CD4-positive, alpha-beta T cell treated with Interleukin-6 for 4 hours (primary cell): ENCODE results near the gene OSBPL7.

ENCODE experiments used
- DNase-seq: peaks from one replicate; pipeline ENCODE4 v3.0.0-alpha.2; 2020; ENCODE audit warnings: mixed read lengths

The OSBPL7 gene, protein sequence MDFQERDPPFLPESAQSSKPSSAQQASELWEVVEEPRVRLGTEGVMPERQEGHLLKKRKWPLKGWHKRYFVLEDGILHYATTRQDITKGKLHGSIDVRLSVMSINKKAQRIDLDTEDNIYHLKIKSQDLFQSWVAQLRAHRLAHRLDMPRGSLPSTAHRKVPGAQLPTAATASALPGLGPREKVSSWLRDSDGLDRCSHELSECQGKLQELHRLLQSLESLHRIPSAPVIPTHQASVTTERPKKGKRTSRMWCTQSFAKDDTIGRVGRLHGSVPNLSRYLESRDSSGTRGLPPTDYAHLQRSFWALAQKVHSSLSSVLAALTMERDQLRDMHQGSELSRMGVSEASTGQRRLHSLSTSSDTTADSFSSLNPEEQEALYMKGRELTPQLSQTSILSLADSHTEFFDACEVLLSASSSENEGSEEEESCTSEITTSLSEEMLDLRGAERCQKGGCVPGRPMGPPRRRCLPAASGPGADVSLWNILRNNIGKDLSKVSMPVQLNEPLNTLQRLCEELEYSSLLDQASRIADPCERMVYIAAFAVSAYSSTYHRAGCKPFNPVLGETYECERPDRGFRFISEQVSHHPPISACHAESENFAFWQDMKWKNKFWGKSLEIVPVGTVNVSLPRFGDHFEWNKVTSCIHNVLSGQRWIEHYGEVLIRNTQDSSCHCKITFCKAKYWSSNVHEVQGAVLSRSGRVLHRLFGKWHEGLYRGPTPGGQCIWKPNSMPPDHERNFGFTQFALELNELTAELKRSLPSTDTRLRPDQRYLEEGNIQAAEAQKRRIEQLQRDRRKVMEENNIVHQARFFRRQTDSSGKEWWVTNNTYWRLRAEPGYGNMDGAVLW

GRCh38 chr17:47821424-47822391 is at the start of gene OSBPL7:
Gene OSBPL7 (minus strand): TSS chr17:47821794. CDS start chr17:47820278, 1,516 bp downstream.
- peak; percentile 89 for DNase-seq

- no peak for DNase-seq
These were observed 49.5 kb upstream of the OSBPL7 start for GRCh38 chr17:47871048-47871447.

DNA sequence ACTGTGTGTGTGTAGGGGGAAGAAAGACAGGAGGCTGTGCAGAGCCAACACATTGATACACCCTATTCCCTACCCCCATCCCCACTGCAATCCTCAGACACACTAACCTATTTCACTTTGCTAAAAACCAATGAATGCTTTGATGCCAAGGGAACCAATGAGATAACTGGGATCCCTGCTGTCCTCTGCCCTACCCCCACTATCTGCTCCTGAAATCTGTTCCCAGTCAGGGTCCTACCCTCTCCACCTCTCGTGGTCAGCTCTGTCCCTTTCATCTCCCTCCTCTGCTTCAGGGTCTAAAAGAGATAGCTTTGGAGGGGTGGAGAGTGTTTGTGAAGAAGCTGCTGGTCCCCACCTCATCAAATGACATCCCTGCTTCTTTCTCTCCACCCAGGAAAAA is 48.5 kb upstream of the OSBPL7 start:
- DNase-seq, result no peak

- DNase-seq, result no peak
These were observed 47.5 kb upstream of the OSBPL7 start for GRCh38 chr17:47869114-47869513.

DNA sequence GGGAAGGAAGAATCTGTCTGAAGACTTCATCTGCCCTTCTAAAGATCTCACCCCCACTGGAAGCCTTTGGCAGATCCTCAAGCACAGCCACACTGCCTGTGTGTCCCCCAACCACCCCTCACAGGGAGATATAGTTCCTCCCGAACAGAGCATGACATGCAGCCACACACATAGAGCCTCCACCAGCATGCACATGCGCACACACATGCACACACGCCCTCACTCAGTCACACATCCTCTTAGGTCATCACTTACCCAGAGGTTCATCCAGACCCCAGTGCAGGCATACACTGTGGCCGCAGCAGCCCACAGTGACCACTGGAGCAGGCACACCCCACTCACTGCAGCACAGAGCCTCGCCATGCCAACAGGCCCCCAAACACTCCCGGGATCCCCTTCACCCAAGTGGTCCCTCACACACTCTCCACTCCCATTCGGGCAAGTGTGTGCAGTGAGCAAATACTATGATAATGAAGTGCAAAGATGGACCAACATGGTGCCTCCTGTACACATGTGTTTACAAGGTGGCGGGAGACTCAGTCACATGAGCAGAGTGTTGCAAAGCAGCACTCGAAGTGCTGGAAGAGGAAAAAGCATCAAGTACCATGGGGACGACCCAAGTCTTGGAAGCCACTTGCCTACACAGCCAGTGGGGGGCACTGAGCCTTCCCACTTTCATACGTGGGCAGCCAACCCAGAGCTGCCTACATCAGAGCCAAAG is 46.4 kb upstream of the OSBPL7 start:
- DNase-seq, result no peak

DNA sequence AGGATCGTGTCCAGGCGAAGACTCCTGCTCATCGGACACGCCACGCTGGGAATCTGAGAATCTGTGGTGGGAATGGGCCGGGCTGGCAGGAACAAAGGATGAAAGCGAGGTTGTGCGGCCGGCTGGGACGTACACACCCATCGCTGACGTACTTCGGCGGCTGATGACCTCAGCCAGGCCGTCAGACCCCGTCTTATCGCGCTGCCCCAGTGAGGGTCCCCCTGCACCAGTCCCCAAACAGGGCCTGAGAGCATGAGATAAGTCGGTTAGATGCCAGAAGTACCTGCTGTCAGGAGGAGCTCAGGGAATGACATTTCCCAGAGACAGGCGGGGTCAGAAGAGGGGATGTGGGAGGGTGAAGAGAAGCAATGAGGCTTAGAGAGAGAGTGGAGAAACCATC is 45.3 kb upstream of the OSBPL7 start:
- DNase-seq, result no peak

DNA sequence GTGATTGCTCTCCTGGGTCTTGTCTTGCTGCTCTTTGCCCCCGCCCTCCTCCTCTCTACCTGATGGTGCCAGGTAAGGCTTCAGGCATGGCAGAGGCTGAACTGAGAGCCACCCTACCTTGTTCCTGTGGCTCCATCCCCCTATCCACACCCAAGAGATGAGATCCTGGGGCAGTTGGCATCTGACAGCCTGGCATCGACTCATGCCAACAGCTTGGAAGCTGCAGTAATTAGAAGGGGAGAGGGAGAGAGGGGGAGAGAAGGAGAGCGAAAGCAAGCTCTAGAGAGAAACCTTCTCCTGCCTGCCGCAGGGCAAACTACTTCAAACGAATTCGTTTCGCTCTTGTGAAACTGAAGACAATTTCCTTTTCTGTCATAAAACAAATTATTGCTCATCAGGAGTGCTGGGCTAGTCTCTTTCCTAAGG is 43.2 kb upstream of the OSBPL7 start:
- no peak for DNase-seq

DNA sequence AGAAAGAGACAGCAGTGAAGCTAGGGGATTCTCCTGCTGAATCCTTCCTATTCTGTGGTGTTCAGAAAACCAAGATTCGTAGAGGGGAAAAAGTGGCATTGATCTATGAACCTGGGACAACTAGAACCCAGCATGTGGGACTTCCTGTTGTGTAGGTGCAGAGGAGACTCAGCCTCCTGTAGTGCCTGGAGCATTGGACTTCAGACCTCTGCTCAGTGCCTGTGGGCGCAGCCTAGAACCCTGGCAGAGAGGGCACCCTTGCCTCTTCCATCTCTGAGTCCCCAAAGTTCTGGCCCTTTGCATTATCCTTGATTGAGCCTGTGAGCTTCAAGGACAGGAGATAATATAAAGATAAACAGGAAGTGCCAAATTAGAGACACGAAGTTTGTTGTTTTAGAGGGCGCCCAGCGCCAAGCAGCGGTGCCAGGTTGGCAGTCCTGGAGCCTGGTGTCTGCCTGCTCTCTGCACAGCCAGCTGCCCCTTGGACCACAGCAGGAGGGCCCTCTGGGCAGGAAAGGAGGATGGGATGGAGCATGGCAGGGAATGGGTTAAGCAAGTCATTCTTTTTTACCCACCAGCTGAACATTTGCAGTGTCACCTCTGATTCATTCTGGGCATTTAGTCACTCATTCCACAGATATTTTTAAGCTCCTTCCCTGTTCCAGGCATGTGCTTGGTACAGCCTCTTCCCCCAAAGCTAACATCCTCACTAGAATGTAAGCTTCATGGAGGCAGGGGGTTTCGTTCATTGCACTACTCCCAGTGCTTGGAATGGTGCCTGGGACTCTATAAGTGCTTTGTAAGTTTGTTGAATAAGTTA is 41.2 kb upstream of the OSBPL7 start:
- DNase-seq, result no peak

DNA sequence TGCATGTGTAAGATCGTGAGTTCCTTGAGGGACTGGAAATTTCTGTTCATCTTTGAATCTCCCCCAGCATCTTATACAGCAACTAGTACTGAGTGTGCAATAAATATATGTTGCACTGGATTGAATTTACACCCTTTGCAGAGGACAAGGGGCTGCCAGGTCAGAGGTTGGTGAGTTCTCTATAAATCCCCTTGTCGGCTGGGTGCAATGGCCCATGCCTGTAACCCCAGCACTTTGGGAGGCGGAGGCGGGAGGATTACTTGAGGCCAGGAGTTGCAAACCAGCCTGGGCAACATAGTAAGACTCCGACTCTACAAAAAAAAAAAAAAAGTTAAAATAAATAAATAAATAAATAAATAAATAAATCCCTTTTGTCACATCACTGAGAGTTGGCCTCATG is 38.8 kb upstream of the OSBPL7 start:
- no peak for DNase-seq

- DNase-seq, result no peak
These were observed 36.2 kb upstream of the OSBPL7 start for GRCh38 chr17:47857551-47858455.

GRCh38 chr17:47856830-47857229 is 35.2 kb upstream of the OSBPL7 start:
- DNase-seq, result no peak

GRCh38 chr17:47855737-47856136 is 34.1 kb upstream of the OSBPL7 start:
- DNase-seq, result no peak

DNA sequence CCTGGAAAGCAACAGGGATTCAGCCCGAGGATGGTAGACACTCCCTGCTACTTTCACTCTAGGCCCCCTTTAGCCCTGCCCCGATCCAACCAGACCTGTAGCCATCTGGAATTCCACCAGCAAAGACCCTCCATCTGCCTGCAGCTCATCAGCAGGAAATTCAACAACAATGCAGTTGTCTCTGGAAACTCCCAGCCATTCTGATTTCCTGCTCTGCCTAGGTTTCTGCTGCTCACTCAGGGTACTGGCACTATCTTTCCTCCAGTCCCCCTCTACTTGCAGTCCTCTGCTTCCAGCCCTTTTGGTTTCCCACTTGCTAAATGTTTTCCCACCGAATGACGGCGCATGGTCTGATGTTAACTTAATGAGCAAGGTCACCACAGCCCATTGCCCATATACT is 32.0 kb upstream of the OSBPL7 start:
- DNase-seq, result no peak

DNA sequence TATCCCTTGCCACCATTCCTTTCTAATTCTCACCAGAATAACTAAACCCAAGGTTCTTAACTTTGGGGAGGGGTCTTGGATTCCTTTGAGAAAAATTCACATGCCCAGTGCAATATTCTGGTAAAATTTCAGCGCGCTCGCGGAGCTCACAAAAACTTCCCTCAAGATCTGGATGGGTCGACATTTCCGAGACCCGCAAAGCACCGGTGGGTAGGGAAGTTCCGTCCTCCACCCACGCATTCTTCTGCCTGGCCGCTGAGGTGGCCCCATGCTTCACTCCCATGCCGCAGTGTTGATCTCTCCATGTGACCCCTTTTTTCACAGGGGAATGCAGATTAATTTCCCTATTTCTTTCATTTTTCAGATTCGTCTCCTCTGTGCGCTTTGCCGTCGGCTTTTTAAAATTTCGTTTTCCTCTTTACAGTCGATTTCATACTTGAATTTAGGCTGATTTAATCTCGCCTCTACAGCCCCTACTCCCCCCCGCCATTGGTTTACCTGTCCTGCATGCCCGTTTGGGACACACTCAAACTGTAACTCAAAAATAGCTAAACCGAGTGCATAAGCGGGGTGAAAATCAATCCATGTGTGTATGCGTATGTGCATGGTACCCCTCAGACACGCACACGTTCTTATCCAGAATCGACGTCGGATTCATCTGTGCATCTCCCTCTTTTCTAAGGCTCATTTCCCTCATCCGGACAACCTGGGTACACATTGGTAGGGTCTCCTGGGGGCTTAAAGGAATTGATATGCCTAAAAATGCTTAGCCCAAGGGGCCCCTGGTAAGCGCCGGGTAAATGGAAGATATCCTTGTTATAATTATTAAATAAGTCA is 30.7 kb upstream of the OSBPL7 start:
- no peak for DNase-seq

- no peak for DNase-seq
These were observed 30.1 kb upstream of the OSBPL7 start for GRCh38 chr17:47851764-47852112.

DNA sequence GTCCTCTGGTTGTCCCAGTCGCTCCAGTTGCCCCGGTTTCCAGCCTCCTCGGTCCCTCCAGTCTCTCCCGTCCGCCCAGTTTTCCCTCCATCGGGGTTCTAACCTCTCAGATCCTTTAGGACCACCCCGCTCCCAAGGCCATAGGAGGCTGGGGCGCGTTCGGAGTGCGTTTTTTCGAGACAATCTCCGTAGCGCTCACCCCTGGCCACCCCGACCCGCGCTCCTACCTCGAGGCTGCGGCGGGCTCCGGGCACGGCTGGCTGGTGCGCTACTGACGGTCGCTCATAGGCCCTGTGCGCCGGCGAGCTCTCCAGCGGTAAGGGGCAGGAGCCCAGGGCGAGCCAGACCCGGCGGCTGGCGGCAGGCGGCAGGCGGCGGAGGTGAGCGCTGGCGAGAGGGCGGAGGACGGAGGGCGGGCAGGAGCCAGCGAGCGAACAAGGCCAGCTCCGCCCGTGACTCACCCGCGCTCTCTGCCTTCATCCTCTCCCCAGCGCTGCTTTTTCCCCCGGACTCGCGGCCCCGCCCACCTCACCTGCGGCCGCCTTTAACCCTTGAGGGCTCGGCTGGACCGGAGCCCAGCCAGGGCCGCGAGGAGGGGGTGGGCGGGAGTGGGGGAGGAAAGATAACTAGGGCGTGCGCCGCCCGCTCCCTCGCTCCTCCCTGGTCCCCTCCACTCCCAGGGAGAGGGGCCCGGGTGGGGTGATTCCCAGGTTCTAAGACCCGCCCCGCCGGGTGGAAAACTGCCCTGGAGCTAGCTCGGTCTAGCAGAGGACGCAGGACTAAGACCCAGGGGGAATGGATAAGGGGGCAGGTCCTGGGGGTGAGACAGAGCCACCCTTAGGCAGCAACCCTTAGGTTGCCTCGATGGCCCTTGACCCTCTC is 29.3 kb upstream of the OSBPL7 start, which contains the start of gene SP6:
Gene SP6, minus strand, starts transcription at position 472 of the 882 bp plus-strand sequence. CDS start 2,734 bp downstream, outside the sequence.
- DNase-seq, result peak; percentile 85

DNA sequence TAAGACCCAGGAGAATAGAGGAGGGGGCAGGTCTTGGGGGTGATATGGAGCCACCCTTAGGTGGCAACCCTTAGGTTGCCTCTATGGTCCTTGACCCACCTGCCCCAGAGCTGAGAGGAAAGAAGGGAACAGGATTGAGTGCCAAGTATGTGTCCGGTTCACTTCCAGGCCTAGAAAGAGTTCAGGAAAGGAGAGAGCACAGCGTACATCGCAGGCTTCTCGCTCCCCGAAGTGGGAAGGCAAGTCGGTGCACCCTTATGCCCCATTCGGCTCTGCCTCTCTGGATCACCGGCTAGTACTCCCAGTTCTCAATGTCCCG is 28.7 kb upstream of the OSBPL7 start:
- no peak for DNase-seq

DNA sequence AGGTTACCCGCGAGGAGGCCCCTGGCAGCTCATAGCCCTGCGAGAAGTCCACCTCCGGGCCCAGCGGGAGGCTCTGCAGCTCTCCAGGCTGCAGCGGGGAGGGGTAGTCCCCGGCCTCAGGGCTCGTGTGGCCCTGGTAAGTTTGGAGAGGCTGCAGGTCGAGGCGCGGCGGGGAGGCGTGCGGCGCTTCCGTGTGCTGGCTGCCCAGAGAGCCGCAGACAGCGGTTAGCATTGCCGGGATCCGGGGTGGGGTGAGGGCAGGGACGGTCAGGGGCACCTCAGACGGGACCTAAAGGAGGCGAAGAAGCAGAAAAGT is 26.6 kb upstream of the OSBPL7 start:
- DNase-seq, result no peak
